ENCODE data around the gene UAP1L1.

DNA sequence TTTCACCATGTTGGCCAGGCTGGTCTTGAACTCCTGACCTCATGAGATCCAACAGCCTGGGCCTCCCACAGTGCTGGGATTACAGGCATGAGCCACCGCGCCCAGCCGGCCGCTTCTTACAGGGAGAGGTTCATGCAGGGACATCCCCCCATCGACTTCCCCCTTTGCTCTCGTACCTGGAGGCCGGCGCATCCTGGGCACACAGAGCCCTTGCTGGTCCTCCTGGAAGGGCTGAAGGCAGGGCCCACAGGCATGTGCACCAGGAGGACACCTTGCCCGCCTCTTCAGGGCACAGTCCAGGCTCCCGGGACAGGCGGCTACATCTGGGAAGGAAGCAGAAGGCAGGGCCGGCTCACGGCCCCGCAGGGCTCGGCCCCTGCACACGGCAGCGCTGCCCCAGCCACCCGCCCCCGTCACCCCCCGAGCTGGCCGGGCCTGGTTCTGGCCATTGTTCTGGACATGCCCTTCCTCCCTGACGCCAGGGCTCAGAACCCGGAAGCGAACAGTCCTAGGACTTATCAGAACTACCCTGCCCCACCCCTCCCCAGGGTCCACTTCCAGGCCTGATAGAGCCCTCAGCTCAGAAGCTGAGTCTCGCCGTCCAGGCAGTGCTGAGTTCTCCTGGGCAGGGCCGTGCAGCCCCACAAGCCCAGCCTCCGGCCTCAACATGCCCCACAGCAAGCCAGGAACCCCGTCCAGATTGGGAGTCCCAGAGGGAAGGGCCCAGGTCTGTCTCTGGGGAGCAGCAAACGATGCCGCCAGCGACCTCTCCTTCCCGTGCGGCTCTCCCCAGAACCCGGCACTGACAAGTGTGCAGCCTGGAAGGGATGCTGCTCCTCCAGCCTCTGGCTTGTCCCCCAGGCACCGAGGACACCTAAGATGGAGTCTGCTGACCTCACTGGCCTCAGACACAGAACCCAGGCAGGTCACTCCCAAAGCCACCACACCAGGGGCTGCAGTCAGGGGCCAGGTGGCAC lies 34.3 kb upstream of the UAP1L1 start:
- TF ChIP-seq TAF1 (IDR thresholded peaks at IDR 0.05; ENCODE audit: low read depth, low read length) = no peak
- no peak for TF ChIP-seq POLR2A (IDR thresholded peaks at IDR 0.05; ENCODE audit: low read depth, low read length)
- TF ChIP-seq POLR2AphosphoS5 (IDR thresholded peaks at IDR 0.05; ENCODE audit: low read depth, low read length) = no peak
- no peak for TF ChIP-seq PAX5 (IDR thresholded peaks at IDR 0.05; ENCODE audit: insufficient read depth, low read length, severe bottlenecking)
- no peak for TF ChIP-seq SPI1 (IDR thresholded peaks at IDR 0.05; ENCODE audit: low read depth, low read length)
- TF ChIP-seq POU2F2 (IDR thresholded peaks at IDR 0.05; ENCODE audit: low read depth, low read length) = no peak

Data from GM12891 (cell line).